Measurements from ENCODE around the gene RASGRF2.

Gene RASGRF2, protein sequence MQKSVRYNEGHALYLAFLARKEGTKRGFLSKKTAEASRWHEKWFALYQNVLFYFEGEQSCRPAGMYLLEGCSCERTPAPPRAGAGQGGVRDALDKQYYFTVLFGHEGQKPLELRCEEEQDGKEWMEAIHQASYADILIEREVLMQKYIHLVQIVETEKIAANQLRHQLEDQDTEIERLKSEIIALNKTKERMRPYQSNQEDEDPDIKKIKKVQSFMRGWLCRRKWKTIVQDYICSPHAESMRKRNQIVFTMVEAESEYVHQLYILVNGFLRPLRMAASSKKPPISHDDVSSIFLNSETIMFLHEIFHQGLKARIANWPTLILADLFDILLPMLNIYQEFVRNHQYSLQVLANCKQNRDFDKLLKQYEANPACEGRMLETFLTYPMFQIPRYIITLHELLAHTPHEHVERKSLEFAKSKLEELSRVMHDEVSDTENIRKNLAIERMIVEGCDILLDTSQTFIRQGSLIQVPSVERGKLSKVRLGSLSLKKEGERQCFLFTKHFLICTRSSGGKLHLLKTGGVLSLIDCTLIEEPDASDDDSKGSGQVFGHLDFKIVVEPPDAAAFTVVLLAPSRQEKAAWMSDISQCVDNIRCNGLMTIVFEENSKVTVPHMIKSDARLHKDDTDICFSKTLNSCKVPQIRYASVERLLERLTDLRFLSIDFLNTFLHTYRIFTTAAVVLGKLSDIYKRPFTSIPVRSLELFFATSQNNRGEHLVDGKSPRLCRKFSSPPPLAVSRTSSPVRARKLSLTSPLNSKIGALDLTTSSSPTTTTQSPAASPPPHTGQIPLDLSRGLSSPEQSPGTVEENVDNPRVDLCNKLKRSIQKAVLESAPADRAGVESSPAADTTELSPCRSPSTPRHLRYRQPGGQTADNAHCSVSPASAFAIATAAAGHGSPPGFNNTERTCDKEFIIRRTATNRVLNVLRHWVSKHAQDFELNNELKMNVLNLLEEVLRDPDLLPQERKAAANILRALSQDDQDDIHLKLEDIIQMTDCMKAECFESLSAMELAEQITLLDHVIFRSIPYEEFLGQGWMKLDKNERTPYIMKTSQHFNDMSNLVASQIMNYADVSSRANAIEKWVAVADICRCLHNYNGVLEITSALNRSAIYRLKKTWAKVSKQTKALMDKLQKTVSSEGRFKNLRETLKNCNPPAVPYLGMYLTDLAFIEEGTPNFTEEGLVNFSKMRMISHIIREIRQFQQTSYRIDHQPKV (N-terminal part only)

GRCh38 chr5:80959768-80960442 is at the start of gene RASGRF2:
Gene RASGRF2, plus strand, starts transcription at chr5:80960363. Its CDS starts 376 bp downstream, at chr5:80960739.
- DNase-seq = no peak

DNA sequence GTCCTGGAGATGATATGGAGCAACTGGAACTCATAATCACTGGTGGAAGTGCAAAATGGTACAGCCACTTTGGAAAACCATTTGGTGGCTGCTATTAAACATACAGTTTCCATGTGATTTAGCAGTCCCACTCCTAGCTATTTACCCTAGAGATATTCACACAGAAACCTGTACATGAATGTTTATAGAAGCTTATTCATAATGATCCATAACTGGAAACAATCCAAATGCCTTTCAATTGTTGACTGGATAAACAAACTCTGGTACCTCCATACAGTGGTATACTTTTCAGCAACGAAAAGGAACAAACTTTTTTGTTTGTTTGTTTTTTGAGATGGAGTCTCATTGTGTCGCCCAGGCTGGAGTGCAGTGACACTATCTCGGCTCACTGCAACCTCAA is 47.7 kb upstream of the RASGRF2 start:
- DNase-seq = no peak

GRCh38 chr5:80915716-80916115 is 44.4 kb upstream of the RASGRF2 start:
- DNase-seq = no peak

DNA sequence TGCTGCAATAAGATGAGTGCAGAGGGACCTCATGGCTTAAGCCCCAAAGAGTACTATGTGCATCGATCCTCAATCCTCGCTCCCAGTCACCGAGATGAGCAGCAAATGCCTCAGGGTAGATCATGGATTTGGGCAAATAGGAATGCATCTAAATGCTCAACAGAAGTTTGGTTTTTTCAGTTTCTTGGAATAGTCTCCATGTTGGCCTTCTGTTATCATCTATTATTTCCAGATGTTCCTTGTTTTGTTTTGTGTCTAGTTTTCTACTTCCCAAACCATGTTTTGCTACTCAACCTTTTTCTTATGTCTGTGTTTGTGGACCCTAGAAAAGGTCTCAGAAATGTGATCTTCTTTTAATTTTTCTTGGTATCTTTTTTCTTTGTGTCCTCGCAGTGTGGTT is 43.5 kb upstream of the RASGRF2 start:
- DNase-seq = no peak

- no peak for DNase-seq
Measured at GRCh38 chr5:80917631-80918030, 42.5 kb upstream of the RASGRF2 start.

DNA sequence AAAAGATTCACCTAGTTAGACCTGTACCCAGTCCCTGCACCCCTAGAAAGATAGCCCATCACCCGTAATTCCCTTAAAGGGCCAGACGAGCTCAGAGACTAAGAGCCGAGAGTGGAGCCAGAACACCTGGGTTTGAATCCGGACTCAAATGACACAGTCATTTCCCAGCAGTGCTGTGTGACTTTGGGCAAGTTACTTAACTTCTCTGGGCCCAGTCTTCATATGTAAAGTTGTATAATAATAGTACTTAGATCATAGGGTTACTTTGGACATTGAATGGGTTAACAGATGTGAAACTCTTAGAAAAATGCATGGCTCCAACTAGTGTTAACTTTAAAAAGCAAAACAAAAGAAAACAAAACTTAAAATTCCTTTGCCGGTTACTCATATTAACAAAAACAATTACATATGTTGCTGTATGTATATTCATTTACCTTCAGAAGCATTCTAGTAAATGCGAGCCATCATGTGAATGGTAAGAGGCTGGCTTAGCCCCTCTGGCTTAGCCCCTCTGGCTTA is 40.4 kb upstream of the RASGRF2 start:
- no peak for DNase-seq

DNA sequence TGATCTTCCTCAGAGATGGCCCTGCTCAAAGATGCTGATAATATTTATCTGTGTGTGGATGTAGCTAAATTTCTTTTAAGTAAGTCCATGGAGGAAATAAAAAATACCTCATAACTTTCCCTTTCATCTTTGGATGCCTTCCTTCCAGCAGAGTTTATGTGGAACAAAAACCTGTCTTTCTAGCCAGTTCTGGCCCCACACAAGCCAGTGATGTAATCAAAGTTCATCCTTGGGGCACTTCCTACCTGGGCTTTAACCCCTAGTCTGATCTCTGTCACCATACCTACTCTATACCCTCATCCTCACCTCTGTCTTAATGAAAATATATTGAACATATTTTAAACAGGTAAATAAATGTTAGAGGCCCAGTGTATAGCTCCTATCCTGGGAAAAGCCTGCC is 39.8 kb upstream of the RASGRF2 start:
- no peak for DNase-seq

DNA sequence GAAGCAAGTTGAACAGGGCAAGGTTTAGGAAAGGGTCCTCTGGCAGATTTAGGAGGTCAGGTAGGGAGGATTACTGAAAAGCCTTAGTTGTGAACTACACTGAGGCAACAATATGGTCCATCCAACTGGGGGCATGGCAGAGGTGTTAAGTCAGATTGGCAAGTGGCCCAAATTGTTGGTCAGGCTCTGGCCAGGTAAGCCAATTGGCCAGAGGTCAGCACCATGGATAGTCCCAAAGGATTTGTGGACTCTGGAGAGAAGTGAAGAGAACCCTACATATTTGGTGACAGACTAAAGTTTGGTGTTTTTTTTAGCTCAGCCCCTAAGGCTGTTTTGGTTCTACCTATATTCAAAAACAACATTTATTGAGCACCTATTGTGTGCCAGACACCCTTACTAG is 39.1 kb upstream of the RASGRF2 start:
- DNase-seq = no peak

GRCh38 chr5:80925931-80926330 is 34.2 kb upstream of the RASGRF2 start:
- DNase-seq = no peak

- no peak for DNase-seq
Measured at GRCh38 chr5:80926536-80926935, 33.6 kb upstream of the RASGRF2 start.

DNA sequence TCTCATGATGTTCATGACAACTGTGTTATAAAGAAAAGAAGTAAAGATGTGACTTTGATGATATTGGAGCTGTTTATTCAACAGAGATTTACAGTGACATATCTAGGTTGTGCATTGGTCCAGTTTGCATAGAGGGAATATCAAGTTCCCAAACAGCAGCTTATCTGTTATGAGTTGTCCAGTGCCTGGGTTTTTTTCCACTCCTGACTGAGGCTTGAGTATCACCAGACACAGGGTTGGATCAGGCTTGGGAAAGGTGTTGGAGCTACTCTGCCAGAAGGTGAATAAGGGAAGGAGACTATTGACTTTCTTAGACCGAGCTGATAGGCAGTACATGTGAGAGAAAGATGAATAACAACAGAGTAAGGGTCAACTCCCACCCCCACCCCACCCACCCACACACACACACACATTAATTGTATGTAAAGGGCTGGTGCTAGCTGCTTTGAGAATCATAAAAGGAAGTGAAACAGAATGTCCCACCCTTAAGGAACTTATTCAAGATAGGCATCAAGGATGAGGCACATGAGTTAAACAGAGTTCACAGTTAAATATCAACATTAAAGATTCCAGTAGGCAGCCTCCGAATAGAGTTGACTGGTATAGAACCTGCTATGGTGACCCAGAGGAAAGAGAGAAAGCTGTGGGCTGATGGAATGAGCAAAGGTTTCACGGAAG is 33.0 kb upstream of the RASGRF2 start:
- no peak for DNase-seq

DNA sequence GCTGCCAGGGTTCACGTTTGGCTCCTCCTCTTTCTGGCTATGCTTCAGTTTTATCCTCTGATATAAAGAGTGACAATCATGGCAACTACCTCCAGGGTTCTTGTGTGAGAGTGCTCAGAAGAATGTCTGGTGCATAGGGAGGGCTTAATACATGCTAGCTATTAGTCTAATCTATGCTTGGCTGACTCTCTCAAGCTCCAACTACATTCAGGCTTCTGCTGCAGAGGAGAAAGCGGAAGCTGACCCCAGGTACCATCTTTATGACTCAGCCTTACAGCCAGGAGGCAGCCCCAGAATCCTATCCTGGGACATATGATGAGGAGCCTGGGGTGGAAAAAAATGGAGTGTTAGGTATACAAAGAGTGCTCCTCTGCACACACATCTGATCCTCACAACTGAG is 32.1 kb upstream of the RASGRF2 start:
- no peak for DNase-seq

DNA sequence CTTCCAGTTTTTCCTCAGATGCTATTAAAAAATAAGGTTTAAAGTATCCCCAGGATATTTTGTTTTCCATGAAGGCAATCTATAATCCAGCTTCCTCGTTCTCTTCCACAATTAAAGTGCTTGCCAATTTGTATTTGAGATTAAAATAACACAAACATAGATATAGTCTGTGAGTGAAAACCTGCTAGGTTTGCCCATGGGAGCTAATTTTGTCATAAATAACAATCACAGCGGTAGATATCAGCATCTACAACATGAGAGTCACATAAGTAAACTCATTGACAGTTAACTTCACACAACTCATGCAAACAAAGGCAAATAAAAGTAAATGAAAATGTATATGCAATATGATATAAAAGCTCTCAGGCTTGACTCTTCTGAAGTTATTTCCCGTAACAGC is 29.2 kb upstream of the RASGRF2 start:
- DNase-seq = no peak

DNA sequence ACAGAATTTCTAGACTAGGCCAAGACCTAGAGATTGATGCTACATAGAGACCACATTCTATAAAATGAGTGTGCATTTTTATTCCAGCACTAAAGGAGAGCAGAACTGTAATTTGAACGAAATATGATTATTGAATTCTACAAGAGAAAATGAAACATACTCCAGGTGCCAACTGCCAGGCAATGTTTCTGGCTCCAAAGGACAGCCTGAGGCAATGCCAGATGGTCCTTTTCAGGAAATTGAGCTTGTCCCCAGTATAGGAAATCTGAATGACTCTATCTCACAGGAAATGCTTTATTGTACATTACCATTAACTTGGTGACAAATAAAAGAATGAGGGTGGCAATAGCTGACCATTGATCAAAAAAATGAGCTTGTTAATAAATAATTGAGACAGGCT is 28.8 kb upstream of the RASGRF2 start:
- no peak for DNase-seq

- no peak for DNase-seq
Measured at GRCh38 chr5:80933036-80933435, 27.1 kb upstream of the RASGRF2 start.

GRCh38 chr5:80934751-80935150 is 25.4 kb upstream of the RASGRF2 start:
- no peak for DNase-seq

DNA sequence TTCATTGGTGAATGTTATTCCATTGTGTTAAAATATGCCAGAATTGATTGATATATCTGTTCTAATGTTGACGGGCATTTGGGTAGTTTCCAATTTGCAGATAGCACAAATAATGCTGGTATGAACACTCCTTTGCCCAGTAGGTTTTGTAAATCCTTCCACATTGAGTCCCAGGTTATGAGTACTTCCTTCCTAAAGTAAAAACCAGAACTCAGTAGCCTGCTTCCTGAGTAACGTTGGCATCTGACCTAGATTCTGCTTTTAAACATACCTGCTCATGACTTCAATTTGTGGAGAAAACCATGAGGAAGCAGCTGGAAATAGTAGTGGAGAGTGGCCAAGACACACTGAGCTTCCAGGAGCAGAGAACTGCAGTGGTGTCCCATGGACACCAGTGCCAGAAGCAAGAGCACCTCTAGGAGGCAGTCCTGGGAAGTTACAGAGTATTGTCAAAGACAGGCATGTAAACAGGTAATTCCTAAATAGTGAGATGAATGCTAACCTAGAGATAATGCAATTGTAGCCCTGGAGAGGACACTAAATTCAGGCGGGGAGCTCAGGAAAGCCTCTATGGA is 24.3 kb upstream of the RASGRF2 start:
- DNase-seq = no peak

- no peak for DNase-seq
Measured at GRCh38 chr5:80936881-80937280, 23.3 kb upstream of the RASGRF2 start.

DNA sequence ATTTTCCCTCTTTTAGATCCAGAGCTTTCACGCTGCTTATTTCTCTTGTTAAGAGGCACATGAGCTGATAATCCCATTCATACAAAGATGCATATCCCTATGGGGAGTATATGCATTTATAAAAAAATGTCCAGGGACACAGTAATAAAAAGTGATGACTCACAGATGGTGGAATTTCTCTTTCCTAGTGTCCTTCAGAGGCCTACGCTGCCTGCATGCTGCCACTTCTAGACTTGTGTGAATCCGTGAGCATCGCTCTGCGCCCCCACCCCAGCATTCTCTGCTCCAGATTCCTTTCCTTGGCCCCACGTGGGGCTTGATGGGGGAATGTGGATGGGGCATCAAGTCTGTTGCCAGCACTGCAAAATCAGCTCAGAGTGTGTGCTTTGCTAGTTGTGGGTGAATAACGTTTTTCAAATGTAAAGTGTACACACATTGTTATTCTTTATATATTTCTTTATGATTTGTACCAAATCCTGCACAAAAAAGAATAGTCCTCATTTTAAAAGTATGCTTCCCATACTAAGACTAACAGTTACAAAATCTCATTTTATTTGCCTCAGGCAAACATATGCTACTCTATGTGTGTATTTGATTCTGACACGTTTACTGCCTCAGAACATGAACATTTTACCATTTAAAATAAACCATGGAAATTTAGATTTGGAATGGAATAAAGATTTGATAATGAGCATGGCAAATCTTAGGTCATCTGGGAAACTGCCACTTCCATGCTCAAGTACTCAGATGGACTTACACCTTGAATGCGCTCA is 22.4 kb upstream of the RASGRF2 start:
- no peak for DNase-seq

DNA sequence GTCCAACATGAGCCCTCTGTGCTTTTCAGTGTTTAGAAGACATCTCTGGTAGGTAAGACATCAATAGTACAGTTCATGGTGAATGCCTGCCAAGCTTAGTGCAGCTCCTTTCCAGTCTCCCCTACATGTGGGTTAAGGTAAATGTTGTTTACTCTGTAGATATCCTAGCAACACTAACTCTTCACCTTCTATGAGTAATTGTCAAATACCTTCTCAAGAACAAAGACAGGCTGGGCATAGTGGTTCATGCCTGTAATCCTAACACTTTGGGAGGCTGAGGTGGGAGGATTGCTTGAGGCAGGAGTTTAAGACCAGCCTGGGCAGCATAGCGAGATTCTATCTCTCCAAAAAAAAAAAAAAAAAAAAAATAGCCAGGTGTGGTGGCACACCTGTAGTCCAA is 18.7 kb upstream of the RASGRF2 start:
- DNase-seq = no peak

DNA sequence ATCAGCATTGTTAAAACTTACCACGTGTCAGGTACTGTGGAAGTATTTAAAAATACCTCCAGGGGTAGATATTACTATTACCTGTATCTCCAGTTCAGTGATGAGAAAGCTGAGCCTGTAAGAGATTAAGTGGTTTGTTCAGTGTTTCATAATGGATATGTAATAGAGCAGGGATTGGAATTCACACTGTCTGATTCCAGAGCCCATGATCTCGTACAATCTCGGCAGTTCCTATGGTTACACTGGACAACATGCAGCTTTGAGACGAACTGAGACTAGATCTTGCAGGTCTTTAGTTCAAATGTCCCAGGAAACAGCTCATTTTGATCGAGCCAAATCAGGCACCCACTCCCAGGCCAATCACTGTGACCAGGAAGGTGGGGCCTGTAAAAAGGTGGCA is 8.8 kb upstream of the RASGRF2 start:
- no peak for DNase-seq
